Measurements from ENCODE around the gene LYPLAL1. TPM values are rescaled to one million over a fixed set of nuclear protein-coding genes. Genes with fewer than 3 reads are reported as not detected.

The LYPLAL1 gene
- total RNA-seq, 1 experiment from 2014 or later, result 20.7 TPM

GRCh38 chr1:219152751-219153150, 20.9 kb upstream of the LYPLAL1 start (continued):
- TF ChIP-seq ARID4B (CRISPR knock-in tag; IDR thresholded peaks at IDR 0.05; ENCODE audit: borderline replicate concordance) (no peak), NFE2L1 (CRISPR knock-in tag; IDR thresholded peaks at IDR 0.05) (no peak), MYBL2 (CRISPR knock-in tag; IDR thresholded peaks at IDR 0.05) (no peak), JAZF1 (CRISPR knock-in tag; IDR thresholded peaks at IDR 0.05) (no peak), GTF2I (CRISPR knock-in tag; conservative IDR thresholded peaks at IDR 0.05) (no peak), ZNF281 (CRISPR knock-in tag; IDR thresholded peaks at IDR 0.05) (no peak), CDX4 (CRISPR knock-in tag; IDR thresholded peaks at IDR 0.05; ENCODE audit: borderline replicate concordance) (no peak), ERG (CRISPR knock-in tag; IDR thresholded peaks at IDR 0.05) (no peak), ZNF416 (CRISPR knock-in tag; IDR thresholded peaks at IDR 0.05) (no peak), ZNF425 (CRISPR knock-in tag; conservative IDR thresholded peaks at IDR 0.05) (no peak)

GRCh38 chr1:219153723-219154122, 20.0 kb upstream of the LYPLAL1 start:
- H3K9me3 Mint-ChIP-seq, result no peaks in the 10 kb centered on the region
- no peak overlapping the region; the same call in 1 of the 2 replicates for H3K27ac Mint-ChIP-seq
- TF ChIP-seq IRF2 (CRISPR knock-in tag; IDR thresholded peaks at IDR 0.05; ENCODE audit: borderline replicate concordance, low read depth), result no peak
- TF ChIP-seq STAT6 (CRISPR knock-in tag; conservative IDR thresholded peaks at IDR 0.05; ENCODE audit: low read depth), result no peak
- no peak for TF ChIP-seq ERG (CRISPR knock-in tag; IDR thresholded peaks at IDR 0.05)
- no peak for TF ChIP-seq KAT7 (CRISPR knock-in tag; IDR thresholded peaks at IDR 0.05; ENCODE audit: borderline replicate concordance)
- no peak for TF ChIP-seq ZNF512 (CRISPR knock-in tag; IDR thresholded peaks at IDR 0.05; ENCODE audit: borderline replicate concordance)
- no peaks in the 10 kb centered on the region for H3K4me1 Mint-ChIP-seq
- no peak overlapping the region for H3K4me3 Mint-ChIP-seq
- ATAC-seq, result no peak
- DNase-seq (ENCODE audit: low spot score), result no peak
- no peaks in the 10 kb centered on the region for H3K27me3 Mint-ChIP-seq (ENCODE audit: low read depth)
- ChIA-PET POLR2A (no interaction called here), CTCF (no interaction called here)
- no peaks in the 10 kb centered on the region for H3K36me3 Mint-ChIP-seq

Data from WTC11 (cell line).